Putamen (tissue), 1 donor: ENCODE measurements around the gene OSBPL5.

Experiments
- DNase-seq: peaks from one replicate; pipeline ENCODE4 v3.0.0-alpha.2; 2016; ENCODE audit warnings: low spot score

Gene OSBPL5

DNA sequence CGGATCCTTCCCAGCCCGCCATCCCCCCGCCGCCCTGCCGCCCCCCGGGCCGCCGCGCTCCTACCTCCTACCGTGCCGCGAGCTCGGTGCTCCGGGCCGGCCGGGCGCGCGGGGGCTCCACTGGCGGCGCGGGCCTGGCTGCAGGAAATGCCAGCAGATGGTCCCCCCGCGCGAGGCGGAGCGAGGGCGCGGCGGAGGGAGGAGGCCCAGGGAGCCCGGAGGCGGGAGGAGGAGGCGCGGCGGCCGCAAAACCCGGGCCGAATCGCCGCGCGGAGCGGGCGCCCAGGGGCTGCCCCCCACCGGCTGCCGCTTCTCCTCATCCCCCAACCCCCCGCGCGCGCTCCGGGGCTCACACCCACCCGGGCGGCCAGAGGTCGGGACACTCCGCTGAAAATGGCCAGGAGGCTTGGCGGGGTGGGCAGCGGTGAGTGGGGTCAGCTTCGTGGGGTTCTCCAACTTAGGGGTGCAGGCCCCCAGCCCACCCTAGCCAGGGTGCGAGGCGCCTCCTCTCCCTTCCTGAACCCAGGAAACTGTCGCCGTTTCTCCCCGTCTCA lies at the start of gene OSBPL5:
Gene OSBPL5 (minus strand): TSS at position 159 of the 554 bp plus-strand sequence. CDS start 36,162 bp downstream, outside the sequence.
- DNase-seq: peak; percentile 58

GRCh38 chr11:3214420-3214699 lies 49.2 kb upstream of the OSBPL5 start:
- no peak for DNase-seq

- DNase-seq: no peak
Measured at GRCh38 chr11:3213659-3214419, 48.7 kb upstream of the OSBPL5 start.

DNA sequence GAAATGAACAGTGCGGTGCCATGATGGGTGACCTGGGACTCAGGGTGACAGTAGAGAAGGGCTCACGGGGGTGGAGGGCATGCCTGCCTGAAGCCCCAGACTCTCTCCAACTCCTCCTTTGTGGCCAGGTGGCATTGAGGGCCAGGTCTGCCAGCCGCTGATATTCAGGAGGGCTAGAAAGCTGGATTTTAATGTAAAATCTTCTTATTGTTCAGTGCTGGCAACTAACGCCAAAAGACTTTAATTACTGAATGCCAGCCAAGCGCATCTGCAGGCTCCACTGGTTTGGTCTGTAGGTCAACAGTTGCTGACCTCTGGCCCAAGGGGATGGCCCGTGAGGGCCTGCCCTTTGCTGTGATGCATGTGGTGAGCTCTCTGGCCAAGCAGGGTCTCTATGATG lies 43.2 kb upstream of the OSBPL5 start:
- DNase-seq: no peak

- no peak for DNase-seq
Measured at GRCh38 chr11:3207526-3208189, 42.5 kb upstream of the OSBPL5 start.

DNA sequence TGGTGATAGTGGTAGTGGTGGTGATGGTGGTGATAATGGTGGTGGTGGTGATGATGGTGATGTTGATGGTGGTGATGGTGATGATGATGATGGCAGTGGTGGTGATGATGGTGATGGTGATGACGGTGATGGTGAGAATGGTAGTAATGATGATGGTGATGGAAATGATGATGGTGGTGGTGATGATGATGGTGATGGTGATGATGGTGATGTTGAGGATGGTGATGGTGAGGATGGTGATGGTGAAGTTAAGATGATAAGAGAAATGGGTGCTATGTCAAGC lies 41.8 kb upstream of the OSBPL5 start:
- DNase-seq: no peak

- no peak for DNase-seq
Measured at GRCh38 chr11:3206156-3206921, 41.2 kb upstream of the OSBPL5 start.

GRCh38 chr11:3205261-3206155 lies 40.4 kb upstream of the OSBPL5 start:
- DNase-seq: no peak

DNA sequence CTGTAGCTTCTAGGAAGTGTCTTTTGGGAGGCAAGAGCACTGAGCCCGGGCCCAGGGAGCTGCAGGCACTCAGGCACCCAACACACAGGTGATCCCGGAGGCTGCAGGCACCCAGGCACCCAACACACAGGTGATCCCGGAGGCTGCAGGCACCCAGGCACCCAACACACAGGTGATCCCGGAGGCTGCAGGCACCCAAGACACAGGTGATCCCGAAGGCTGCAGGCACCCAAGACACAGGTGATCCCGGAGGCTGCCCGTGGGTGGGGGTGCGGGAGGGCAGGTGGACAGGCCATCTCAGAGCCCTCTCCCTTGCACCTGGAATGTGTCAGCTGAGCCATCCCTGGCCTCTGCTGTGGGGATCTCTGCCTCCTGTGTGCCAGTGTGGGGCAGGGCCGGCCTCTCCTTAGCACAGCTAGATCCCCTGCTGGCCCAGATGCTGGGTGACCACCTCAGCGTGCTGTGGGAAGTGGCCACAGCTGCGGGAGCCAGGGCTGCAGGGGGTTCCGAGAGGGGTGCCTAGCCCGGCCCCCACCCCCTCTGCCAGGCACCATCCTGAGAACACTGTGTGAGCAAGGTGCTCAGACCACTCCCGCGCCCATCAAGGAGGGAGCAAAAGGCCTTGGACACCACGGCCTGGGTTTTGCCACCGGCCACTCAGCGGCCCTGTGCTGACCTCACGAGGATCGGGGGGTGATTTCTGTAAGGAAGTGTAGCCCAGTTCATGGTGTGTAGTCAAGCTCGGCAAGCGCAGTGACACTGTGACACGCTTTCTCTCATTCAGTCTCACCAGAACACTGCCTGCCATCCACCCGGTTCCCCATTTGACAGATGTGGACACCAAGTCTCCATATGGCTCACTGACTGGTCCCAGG lies 39.3 kb upstream of the OSBPL5 start:
- DNase-seq: no peak

DNA sequence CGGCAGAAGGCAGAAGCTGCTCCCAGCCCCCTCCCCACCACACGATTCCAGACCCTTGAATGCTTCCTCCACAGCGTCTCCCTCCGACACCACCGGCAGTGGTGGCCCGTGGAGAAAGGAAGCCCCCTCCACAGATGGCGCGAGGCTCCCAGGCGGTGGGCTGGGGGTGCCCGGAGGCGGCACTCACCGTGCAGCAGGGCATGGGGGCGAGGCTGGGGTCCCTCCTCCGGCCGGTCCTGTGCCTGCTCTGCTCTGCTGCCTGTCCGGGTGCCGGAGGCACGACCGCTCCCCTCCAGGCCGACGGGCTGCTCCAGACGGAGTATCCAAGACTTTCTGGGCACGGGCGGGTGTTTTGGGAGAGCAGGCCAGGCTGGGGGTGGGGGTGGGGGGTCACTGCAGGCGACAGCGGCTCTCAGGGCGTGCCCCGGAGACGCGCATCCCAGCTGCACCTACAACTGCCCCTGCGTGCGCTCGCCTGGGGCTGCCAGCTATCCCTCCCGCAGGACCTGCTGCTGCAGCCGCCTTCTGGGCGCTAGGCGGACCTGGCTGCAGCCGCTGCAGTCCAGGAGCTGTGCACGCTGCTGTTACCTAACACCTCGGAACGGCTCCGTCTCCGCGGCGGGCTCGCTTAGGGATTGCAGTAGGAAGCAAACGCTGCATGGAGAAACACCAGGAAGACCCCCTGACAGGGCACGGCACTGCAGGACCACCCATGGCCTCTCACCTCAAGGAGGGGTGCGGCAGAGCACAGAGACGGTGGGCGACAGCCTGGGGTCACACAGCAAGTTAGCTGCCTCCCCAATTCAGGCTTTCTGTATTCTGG lies 38.3 kb upstream of the OSBPL5 start:
- DNase-seq: no peak

GRCh38 chr11:3202759-3203158 lies 37.6 kb upstream of the OSBPL5 start:
- DNase-seq: no peak

GRCh38 chr11:3202305-3202704 lies 37.2 kb upstream of the OSBPL5 start:
- DNase-seq: no peak

- DNase-seq: no peak
Measured at GRCh38 chr11:3201677-3202181, 36.6 kb upstream of the OSBPL5 start.

GRCh38 chr11:3201112-3201581 lies 36.0 kb upstream of the OSBPL5 start:
- no peak for DNase-seq

DNA sequence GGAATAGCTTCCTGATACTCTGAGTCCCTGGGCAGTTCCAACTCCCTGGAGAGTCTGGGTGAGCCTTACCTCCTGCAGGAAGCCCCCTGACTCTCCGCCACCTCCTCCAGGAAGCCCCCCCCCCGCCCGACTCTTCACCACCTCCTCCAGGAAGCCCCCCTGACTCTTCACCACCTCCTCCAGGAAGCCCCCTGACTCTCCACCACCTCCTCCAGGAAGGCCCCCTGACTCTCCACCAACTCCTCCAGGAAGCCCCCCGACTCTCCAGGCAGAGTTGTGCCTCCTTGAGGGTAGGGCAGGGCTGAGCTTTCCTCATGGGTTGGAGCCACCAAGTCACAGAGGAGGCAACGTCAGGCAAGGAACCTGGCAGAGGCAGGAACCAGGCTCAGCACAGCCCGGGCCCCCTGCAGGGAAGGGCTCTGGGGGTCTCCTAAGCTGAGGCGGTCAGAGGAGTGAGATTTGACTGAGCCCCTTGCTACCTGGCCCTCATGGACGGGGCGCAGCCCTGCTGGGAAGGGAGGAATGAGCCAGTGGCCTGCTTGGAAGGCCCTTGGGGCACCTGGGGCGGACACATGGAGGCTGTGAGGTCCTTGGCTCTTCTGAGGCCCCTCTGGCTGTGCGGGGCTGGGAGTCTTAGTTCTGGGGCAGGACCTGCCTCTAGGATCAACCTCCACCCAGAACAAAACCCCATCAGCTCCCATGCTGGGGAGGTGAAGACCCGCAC lies 35.4 kb upstream of the OSBPL5 start:
- no peak for DNase-seq

GRCh38 chr11:3199537-3200295 lies 34.6 kb upstream of the OSBPL5 start:
- no peak for DNase-seq

GRCh38 chr11:3198815-3199214 lies 33.7 kb upstream of the OSBPL5 start:
- no peak for DNase-seq

DNA sequence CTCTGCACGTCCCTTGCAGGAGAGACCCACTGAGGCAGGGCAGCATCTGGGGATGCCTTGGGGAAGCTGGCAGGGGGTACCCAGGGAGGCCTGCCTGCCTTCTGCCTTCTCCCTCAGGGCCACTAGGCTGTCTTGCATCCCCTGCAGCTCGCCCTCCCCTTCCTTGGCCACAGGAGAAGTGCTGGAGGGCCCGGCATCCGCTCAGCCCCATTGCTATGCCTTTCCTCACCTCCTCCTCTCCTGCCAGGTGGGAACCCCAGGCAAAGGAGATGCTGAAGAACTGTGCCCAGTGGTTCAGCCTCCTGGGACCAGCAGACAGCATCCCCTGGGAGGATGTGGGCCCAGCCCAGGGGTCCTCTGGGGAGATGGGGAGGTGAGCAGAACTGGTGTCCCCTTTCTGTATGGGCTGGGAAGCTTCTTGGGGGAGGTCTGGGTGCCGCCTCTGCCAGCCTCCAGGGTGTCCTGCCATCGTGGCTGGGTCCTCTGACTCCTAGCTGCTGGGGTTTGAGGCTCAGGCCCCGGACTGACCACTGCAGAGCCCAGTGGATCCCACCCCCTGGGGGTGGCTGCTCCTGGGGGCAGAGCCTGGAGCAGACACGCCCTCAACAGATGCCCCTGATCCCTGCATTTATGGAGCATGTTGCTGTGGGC lies 32.9 kb upstream of the OSBPL5 start:
- DNase-seq: no peak
